Measurements from ENCODE around the gene EGFL7. TPM values are rescaled to one million over a fixed set of nuclear protein-coding genes. Genes with fewer than 3 reads are reported as not detected.
A peak's percentile ranks its signal among the peaks of the same experiment; 100 is the strongest.

EGFL7 gene
- total and polyA plus RNA-seq, 2 donors (not counting 1 experiment from before 2014, with no cell fraction given), result 4.2 to 7.9 TPM

DNA sequence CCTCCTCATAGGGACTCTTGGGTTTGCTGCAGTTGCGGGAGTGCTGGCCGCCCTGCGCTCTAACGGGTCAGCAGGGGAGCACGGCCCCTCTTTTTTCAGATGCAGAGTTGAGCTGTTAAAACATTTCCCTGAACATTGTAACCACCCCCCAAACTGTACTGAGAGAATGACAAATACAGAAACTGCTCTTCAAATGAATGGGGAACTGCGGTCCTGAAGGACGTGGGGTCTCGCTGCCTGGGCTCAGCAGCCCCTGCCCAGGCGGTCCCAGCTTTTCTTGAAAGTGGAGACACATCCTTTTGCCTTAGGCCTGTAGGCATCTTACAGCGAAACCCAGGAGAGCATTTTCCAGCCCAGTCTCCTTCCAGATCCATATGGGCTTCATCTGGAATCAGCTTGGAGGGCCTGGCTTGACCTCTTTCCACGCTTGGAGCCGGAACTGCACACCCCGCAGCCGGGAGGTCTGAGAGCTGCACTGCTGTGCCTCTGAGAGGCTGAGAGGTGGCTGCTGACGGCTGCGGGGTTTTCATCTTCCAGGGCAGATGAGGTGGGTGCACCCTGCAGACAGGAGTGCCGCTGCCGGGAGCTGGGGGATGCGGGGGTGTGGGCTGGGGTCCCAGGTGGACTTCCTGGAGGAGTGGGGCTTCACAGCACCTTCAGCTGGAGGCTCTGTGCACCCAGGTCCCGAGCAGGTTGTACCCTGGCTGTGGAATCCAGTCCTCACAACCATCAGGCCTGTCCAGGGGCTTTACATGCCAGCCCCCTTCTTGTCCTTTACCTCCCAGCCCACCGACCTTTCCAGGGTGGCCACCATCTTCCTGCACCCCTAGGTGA, 25.8 kb downstream of the EGFL7 start:
- DNase-seq (ENCODE audit: low read depth in 2 of 2), result peak in 1 of 2 donors; percentile 54
- H3K79me2 ChIP-seq (ENCODE audit: control insufficient read depth, insufficient read depth, low read length), result peaks cover 5% of the 10 kb centered on the region
- H3K27me3 ChIP-seq (ENCODE audit: control insufficient read depth, insufficient read depth, low read length), result no peaks in the 10 kb centered on the region

DNA sequence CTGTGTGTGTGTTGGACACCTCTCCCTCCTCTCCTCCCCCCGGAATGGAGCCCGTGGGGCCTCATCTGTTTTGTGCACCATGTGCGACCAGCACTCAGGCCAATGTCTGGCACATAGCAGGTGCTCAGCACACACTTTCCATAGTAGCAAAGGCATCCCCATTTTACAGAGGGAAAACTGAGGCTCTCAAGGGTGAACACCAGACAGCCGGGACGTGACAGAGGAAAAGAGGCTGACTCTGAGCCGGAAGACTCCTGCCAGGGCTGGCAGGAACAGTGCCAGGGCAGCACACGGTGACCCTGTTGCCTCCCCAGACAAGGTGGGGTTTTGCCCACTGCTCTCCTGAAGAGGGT, 26.4 kb downstream of the EGFL7 start:
- DNase-seq (ENCODE audit: low read depth in 2 of 2), result no peak
- Histone ChIP-seq H3K27ac (ENCODE audit: insufficient read depth, low read length) (no peak overlapping the region), H3K36me3 (ENCODE audit: control insufficient read depth, insufficient read depth, low read length) (no peaks in the 10 kb centered on the region)

More for the DNA sequence above, 25.8 kb downstream of the EGFL7 start:
- H3K4me2 ChIP-seq (ENCODE audit: extremely low read depth, insufficient read depth, low read length), result no peak overlapping the region
- H2AFZ ChIP-seq (ENCODE audit: low read length), result no peak overlapping the region
- H3K4me3 ChIP-seq (replicated peaks in 1 of 4; ENCODE audit: control extremely low read depth in 1 of 4, insufficient read depth in 1 of 4, low read depth in 3 of 4, low read length in 4 of 4), result no peak overlapping the region
- peaks cover 8% of the 10 kb centered on the region for H3K4me1 ChIP-seq (ENCODE audit: control insufficient read depth, extremely low read depth, insufficient read depth, low read length)
- no peak for TF ChIP-seq EZH2 (IDR thresholded peaks at IDR 0.05; ENCODE audit: low read length, missing control alignments)
- TF ChIP-seq, protein P1, sequence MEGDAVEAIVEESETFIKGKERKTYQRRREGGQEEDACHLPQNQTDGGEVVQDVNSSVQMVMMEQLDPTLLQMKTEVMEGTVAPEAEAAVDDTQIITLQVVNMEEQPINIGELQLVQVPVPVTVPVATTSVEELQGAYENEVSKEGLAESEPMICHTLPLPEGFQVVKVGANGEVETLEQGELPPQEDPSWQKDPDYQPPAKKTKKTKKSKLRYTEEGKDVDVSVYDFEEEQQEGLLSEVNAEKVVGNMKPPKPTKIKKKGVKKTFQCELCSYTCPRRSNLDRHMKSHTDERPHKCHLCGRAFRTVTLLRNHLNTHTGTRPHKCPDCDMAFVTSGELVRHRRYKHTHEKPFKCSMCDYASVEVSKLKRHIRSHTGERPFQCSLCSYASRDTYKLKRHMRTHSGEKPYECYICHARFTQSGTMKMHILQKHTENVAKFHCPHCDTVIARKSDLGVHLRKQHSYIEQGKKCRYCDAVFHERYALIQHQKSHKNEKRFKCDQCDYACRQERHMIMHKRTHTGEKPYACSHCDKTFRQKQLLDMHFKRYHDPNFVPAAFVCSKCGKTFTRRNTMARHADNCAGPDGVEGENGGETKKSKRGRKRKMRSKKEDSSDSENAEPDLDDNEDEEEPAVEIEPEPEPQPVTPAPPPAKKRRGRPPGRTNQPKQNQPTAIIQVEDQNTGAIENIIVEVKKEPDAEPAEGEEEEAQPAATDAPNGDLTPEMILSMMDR (conservative IDR thresholded peaks at IDR 0.05 in 1 of 2, IDR thresholded peaks at IDR 0.05 in 1 of 2; ENCODE audit: low read depth in 1 of 2, low read length in 2 of 2), result no peak
- peaks cover 2% of the 10 kb centered on the region for H4K20me1 ChIP-seq (ENCODE audit: control insufficient read depth, extremely low read depth, insufficient read depth, low read length)
- H3K9ac ChIP-seq (ENCODE audit: insufficient read depth, low read length), result no peak overlapping the region
- H3K27ac ChIP-seq (ENCODE audit: insufficient read depth, low read length), result no peak overlapping the region
- no peaks in the 10 kb centered on the region for H3K9me3 ChIP-seq (ENCODE audit: control insufficient read depth, insufficient read depth, low read depth, low read length)
- H3K36me3 ChIP-seq (ENCODE audit: control insufficient read depth, insufficient read depth, low read length), result no peaks in the 10 kb centered on the region

DNA sequence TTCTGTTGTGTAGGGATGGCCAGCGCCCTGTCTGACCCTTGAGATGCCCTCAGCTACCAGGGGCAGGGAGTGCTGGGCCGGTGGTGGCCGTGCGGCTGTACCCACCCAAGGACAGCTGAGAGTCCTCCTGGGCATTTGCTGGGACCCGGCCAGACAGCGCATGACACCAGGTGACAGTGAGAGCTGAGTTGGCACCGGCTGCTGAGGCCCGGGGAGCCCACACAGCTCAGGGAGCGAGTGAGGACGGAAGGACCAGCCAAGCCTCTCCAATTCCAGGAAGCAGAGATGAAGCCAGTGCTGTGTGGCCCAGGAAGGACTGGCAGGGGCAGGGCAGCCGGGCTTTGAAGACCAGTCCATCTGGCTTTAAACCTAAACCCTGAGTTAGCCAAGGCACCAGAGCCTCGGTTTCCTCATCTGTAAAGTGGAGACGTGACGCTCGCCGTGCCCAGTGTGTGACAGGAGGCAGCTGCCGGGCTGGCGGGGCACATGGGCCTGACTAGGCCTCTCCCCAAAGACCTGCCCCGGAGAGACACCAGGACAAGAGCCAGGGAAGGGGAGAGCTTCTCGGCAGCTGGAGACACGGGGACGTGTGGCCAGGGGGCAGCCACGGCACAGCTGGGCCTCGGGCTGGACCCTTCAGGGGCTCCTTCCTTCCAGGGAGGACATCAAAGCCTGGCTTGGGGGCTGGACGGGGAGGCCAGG, 27.5 kb downstream of the EGFL7 start:
- Histone ChIP-seq H3K4me2 (ENCODE audit: extremely low read depth, insufficient read depth, low read length) (no peak overlapping the region), H3K9me3 (ENCODE audit: control insufficient read depth, insufficient read depth, low read depth, low read length) (no peaks in the 10 kb centered on the region), H3K27ac (ENCODE audit: insufficient read depth, low read length) (no peak overlapping the region), H3K9ac (ENCODE audit: insufficient read depth, low read length) (no peak overlapping the region), H4K20me1 (ENCODE audit: control insufficient read depth, extremely low read depth, insufficient read depth, low read length) (peaks cover 2% of the 10 kb centered on the region), H3K79me2 (ENCODE audit: control insufficient read depth, insufficient read depth, low read length) (no peaks in the 10 kb centered on the region), H3K4me1 (ENCODE audit: control insufficient read depth, extremely low read depth, insufficient read depth, low read length) (peaks cover 8% of the 10 kb centered on the region), H3K27me3 (ENCODE audit: control insufficient read depth, insufficient read depth, low read length) (no peaks in the 10 kb centered on the region), H3K4me3 (replicated peaks in 1 of 4; ENCODE audit: control extremely low read depth in 1 of 4, insufficient read depth in 1 of 4, low read depth in 3 of 4, low read length in 4 of 4) (no peak overlapping the region), H3K36me3 (ENCODE audit: control insufficient read depth, insufficient read depth, low read length) (no peaks in the 10 kb centered on the region), H2AFZ (ENCODE audit: low read length) (no peak overlapping the region)
- TF ChIP-seq, protein P1 (conservative IDR thresholded peaks at IDR 0.05 in 1 of 2, IDR thresholded peaks at IDR 0.05 in 1 of 2; ENCODE audit: low read depth in 1 of 2, low read length in 2 of 2), result no peak
- no peak for TF ChIP-seq EZH2 (IDR thresholded peaks at IDR 0.05; ENCODE audit: low read length, missing control alignments)
- DNase-seq (ENCODE audit: low read depth in 2 of 2), result no peak

More for the DNA sequence above, 26.4 kb downstream of the EGFL7 start:
- peaks cover 5% of the 10 kb centered on the region for H3K79me2 ChIP-seq (ENCODE audit: control insufficient read depth, insufficient read depth, low read length)
- no peak overlapping the region for H3K9ac ChIP-seq (ENCODE audit: insufficient read depth, low read length)
- peaks cover 8% of the 10 kb centered on the region for H3K4me1 ChIP-seq (ENCODE audit: control insufficient read depth, extremely low read depth, insufficient read depth, low read length)
- no peak overlapping the region for H3K4me2 ChIP-seq (ENCODE audit: extremely low read depth, insufficient read depth, low read length)
- peaks cover 2% of the 10 kb centered on the region for H4K20me1 ChIP-seq (ENCODE audit: control insufficient read depth, extremely low read depth, insufficient read depth, low read length)
- no peaks in the 10 kb centered on the region for H3K9me3 ChIP-seq (ENCODE audit: control insufficient read depth, insufficient read depth, low read depth, low read length)
- H3K4me3 ChIP-seq (replicated peaks in 1 of 4; ENCODE audit: control extremely low read depth in 1 of 4, insufficient read depth in 1 of 4, low read depth in 3 of 4, low read length in 4 of 4), result no peak overlapping the region
- no peak overlapping the region for H2AFZ ChIP-seq (ENCODE audit: low read length)
- no peak for TF ChIP-seq EZH2 (IDR thresholded peaks at IDR 0.05; ENCODE audit: low read length, missing control alignments)
- TF ChIP-seq, protein P1 (conservative IDR thresholded peaks at IDR 0.05 in 1 of 2, IDR thresholded peaks at IDR 0.05 in 1 of 2; ENCODE audit: low read depth in 1 of 2, low read length in 2 of 2), result no peak
- no peaks in the 10 kb centered on the region for H3K27me3 ChIP-seq (ENCODE audit: control insufficient read depth, insufficient read depth, low read length)

Data from fibroblast of lung (primary cell).